Measurements from ENCODE around the gene AP4S1. TPM values are rescaled to one million over a fixed set of nuclear protein-coding genes. Genes with fewer than 3 reads are reported as not detected.
"Not testable (repeated sequence)": the region's sequence is repeated elsewhere in the genome, so short reads cannot be mapped to it uniquely, and the experiment has no call there.

Gene AP4S1
- total RNA-seq, 2 experiments from 2014 or later, result 8.9 to 10.2 TPM

- no peak for ATAC-seq (ENCODE audit: low read depth)
- no peaks in the 10 kb centered on the region for H3K9me3 Mint-ChIP-seq
- POLR2A ChIA-PET, result interaction anchor here (1.4 kb wide), 1 partner anchor 12 kb away, joined by 5 read pairs; the partner anchor contains the start of gene STRN3
- no peaks in the 10 kb centered on the region for H3K36me3 Mint-ChIP-seq
- H3K4me3 Mint-ChIP-seq, result no peak overlapping the region
- no peaks in the 10 kb centered on the region for H3K4me1 Mint-ChIP-seq
- H3K27me3 Mint-ChIP-seq, result no peaks in the 10 kb centered on the region
- H3K27ac Mint-ChIP-seq, result no peak overlapping the region
- DNase-seq, result no peak
Observed at GRCh38 chr14:31038521-31039166, 13.2 kb downstream of the AP4S1 start.

GRCh38 chr14:31042300-31042699 is 16.9 kb downstream of the AP4S1 start:
- no peak overlapping the region for H3K27ac Mint-ChIP-seq
- no peaks in the 10 kb centered on the region for H3K9me3 Mint-ChIP-seq
- H3K4me1 Mint-ChIP-seq, result peaks cover 3% of the 10 kb centered on the region
- POLR2A ChIA-PET, result interaction anchor here (0.6 kb wide), 1 partner anchor 457 kb away, joined by 3 read pairs; no protein-coding TSS in a partner anchor
- H3K4me3 Mint-ChIP-seq, result no peak overlapping the region
- ATAC-seq (ENCODE audit: low read depth) (no peak), DNase-seq (no peak)
- no peaks in the 10 kb centered on the region for H3K27me3 Mint-ChIP-seq
- H3K36me3 Mint-ChIP-seq, result no peaks in the 10 kb centered on the region

GRCh38 chr14:31042893-31043292 is 17.4 kb downstream of the AP4S1 start:
- H3K4me1 Mint-ChIP-seq; H3K27ac Mint-ChIP-seq; H3K9me3 Mint-ChIP-seq; H3K36me3 Mint-ChIP-seq; ATAC-seq (ENCODE audit: low read depth); H3K27me3 Mint-ChIP-seq; H3K4me3 Mint-ChIP-seq; DNase-seq: not testable (repeated sequence)
- POLR2A ChIA-PET, result interaction anchor here (0.6 to 1.4 kb wide), 2 partner anchors 17 to 457 kb away, joined by 3 read pairs; partner anchors contain the start of gene STRN3

- H3K4me1 Mint-ChIP-seq, result peaks cover 3% of the 10 kb centered on the region
- no peaks in the 10 kb centered on the region for H3K36me3 Mint-ChIP-seq
- no peaks in the 10 kb centered on the region for H3K9me3 Mint-ChIP-seq
- H3K27ac Mint-ChIP-seq, result no peak overlapping the region
- H3K27me3 Mint-ChIP-seq, result no peaks in the 10 kb centered on the region
- ATAC-seq (ENCODE audit: low read depth) (no peak), DNase-seq (no peak)
- H3K4me3 Mint-ChIP-seq, result no peak overlapping the region
- POLR2A ChIA-PET, result interaction anchor here (1.4 kb wide), 1 partner anchor 17 kb away, joined by 3 read pairs; the partner anchor contains the start of gene STRN3
Observed at GRCh38 chr14:31043379-31043778, 17.9 kb downstream of the AP4S1 start.

- ATAC-seq (ENCODE audit: low read depth) (no peak), DNase-seq (no peak)
- H3K27me3 Mint-ChIP-seq, result no peaks in the 10 kb centered on the region
- POLR2A ChIA-PET, result no interaction called here
- H3K4me1 Mint-ChIP-seq, result peaks cover 3% of the 10 kb centered on the region
- H3K4me3 Mint-ChIP-seq, result no peak overlapping the region
- H3K36me3 Mint-ChIP-seq, result no peaks in the 10 kb centered on the region
- no peaks in the 10 kb centered on the region for H3K9me3 Mint-ChIP-seq
- H3K27ac Mint-ChIP-seq, result no peak overlapping the region
Observed at GRCh38 chr14:31045501-31046080, 20.1 kb downstream of the AP4S1 start.

GRCh38 chr14:31047503-31047902 is 22.1 kb downstream of the AP4S1 start:
- POLR2A ChIA-PET, result no interaction called here
- H3K9me3 Mint-ChIP-seq, result no peaks in the 10 kb centered on the region
- H3K4me1 Mint-ChIP-seq, result peaks cover 3% of the 10 kb centered on the region
- no peaks in the 10 kb centered on the region for H3K36me3 Mint-ChIP-seq
- no peak overlapping the region for H3K27ac Mint-ChIP-seq
- ATAC-seq (ENCODE audit: low read depth) (no peak), DNase-seq (no peak)
- no peaks in the 10 kb centered on the region for H3K27me3 Mint-ChIP-seq
- no peak overlapping the region for H3K4me3 Mint-ChIP-seq

- no peaks in the 10 kb centered on the region for H3K27me3 Mint-ChIP-seq
- no peak for DNase-seq
- no peaks in the 10 kb centered on the region for H3K9me3 Mint-ChIP-seq
- H3K36me3 Mint-ChIP-seq, result no peaks in the 10 kb centered on the region
- no peak overlapping the region for H3K27ac Mint-ChIP-seq
- H3K4me1 Mint-ChIP-seq, result peaks cover 3% of the 10 kb centered on the region
- no peak for ATAC-seq (ENCODE audit: low read depth)
- no peak overlapping the region for H3K4me3 Mint-ChIP-seq
- POLR2A ChIA-PET, result no interaction called here
Observed at GRCh38 chr14:31051023-31051422, 25.6 kb downstream of the AP4S1 start.

- ATAC-seq (ENCODE audit: low read depth), result no peak
- Mint-ChIP-seq H3K27ac (no peak overlapping the region), H3K4me3 (no peak overlapping the region), H3K9me3 (no peaks in the 10 kb centered on the region), H3K4me1 (peaks cover 3% of the 10 kb centered on the region), H3K36me3 (no peaks in the 10 kb centered on the region), H3K27me3 (no peaks in the 10 kb centered on the region)
- DNase-seq, result no peak
- POLR2A ChIA-PET, result no interaction called here
Observed at GRCh38 chr14:31051511-31051910, 26.1 kb downstream of the AP4S1 start.

GRCh38 chr14:31052905-31053586 is 27.6 kb downstream of the AP4S1 start:
- not testable (repeated sequence) for H3K27me3 Mint-ChIP-seq; H3K9me3 Mint-ChIP-seq; H3K27ac Mint-ChIP-seq; H3K4me1 Mint-ChIP-seq; ATAC-seq (ENCODE audit: low read depth); DNase-seq; H3K36me3 Mint-ChIP-seq; H3K4me3 Mint-ChIP-seq
- POLR2A ChIA-PET, result interaction anchor here (0.6 kb wide), 1 partner anchor 368 kb away, joined by 5 read pairs; the partner anchor contains the start of gene HEATR5A

GRCh38 chr14:31057035-31057434 is 31.6 kb downstream of the AP4S1 start:
- H3K9me3 Mint-ChIP-seq, result no peaks in the 10 kb centered on the region
- no peak overlapping the region for H3K4me3 Mint-ChIP-seq
- no peak for ATAC-seq (ENCODE audit: low read depth)

GRCh38 chr14:31057701-31058364 is 32.4 kb downstream of the AP4S1 start:
- Mint-ChIP-seq H3K36me3 (no peaks in the 10 kb centered on the region), H3K4me1 (peaks cover 4% of the 10 kb centered on the region), H3K9me3 (no peaks in the 10 kb centered on the region), H3K27ac (no peak overlapping the region), H3K4me3 (no peak overlapping the region), H3K27me3 (no peaks in the 10 kb centered on the region)
- DNase-seq, result no peak
- POLR2A ChIA-PET, result no interaction called here
- no peak for ATAC-seq (ENCODE audit: low read depth)

More at GRCh38 chr14:31057035-31057434, 31.6 kb downstream of the AP4S1 start:
- H3K27me3 Mint-ChIP-seq, result no peaks in the 10 kb centered on the region
- no peak overlapping the region for H3K27ac Mint-ChIP-seq
- H3K36me3 Mint-ChIP-seq, result no peaks in the 10 kb centered on the region
- POLR2A ChIA-PET, result no interaction called here
- peaks cover 4% of the 10 kb centered on the region for H3K4me1 Mint-ChIP-seq
- no peak for DNase-seq

GRCh38 chr14:31059152-31059924 is 33.9 kb downstream of the AP4S1 start:
- Mint-ChIP-seq H3K27me3 (no peaks in the 10 kb centered on the region), H3K4me1 (peaks cover 4% of the 10 kb centered on the region), H3K27ac (no peak overlapping the region), H3K9me3 (no peaks in the 10 kb centered on the region), H3K4me3 (no peak overlapping the region), H3K36me3 (no peaks in the 10 kb centered on the region)
- ATAC-seq (ENCODE audit: low read depth), result no peak
- DNase-seq, result no peak
- POLR2A ChIA-PET, result no interaction called here
